ENCODE data around the gene BPIFA3.
A peak's percentile ranks its signal among the peaks of the same experiment; 100 is the strongest.

Gene BPIFA3

DNA sequence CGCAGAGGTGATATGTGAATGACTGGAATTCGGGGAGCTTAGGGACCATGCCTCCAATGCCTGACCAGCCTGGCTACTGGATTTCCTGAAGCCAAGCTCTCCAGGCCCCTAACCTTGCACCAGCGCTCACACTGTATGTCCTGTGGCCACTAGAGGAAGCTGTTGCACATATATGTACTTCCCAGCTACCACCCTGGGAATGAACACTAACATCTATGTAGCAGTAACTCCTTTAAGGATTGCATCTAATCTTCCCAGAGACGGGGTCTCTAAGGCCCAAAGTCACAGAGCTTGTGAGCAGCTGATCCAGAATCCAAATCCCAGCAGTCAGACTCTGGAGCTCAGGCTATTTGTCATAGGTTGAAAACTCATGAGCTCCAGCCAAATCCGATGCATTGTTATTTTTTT lies 45.5 kb downstream of the BPIFA3 start:
- no peak overlapping the region for H3K4me3 ChIP-seq (ENCODE audit: low read depth, low read length)
- H3K79me2 ChIP-seq = no peaks in the 10 kb centered on the region
- H3K27me3 ChIP-seq (ENCODE audit: control insufficient read depth, insufficient read depth, low read length) = no peaks in the 10 kb centered on the region
- TF ChIP-seq, protein P1, sequence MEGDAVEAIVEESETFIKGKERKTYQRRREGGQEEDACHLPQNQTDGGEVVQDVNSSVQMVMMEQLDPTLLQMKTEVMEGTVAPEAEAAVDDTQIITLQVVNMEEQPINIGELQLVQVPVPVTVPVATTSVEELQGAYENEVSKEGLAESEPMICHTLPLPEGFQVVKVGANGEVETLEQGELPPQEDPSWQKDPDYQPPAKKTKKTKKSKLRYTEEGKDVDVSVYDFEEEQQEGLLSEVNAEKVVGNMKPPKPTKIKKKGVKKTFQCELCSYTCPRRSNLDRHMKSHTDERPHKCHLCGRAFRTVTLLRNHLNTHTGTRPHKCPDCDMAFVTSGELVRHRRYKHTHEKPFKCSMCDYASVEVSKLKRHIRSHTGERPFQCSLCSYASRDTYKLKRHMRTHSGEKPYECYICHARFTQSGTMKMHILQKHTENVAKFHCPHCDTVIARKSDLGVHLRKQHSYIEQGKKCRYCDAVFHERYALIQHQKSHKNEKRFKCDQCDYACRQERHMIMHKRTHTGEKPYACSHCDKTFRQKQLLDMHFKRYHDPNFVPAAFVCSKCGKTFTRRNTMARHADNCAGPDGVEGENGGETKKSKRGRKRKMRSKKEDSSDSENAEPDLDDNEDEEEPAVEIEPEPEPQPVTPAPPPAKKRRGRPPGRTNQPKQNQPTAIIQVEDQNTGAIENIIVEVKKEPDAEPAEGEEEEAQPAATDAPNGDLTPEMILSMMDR (IDR thresholded peaks at IDR 0.05) = peak; percentile 91
- H3K9ac ChIP-seq = no peak overlapping the region
- no peaks in the 10 kb centered on the region for H3K36me3 ChIP-seq (ENCODE audit: control insufficient read depth, insufficient read depth, low read length)
- H2AFZ ChIP-seq = peak overlapping the region; percentile 30
- H3K4me2 ChIP-seq (ENCODE audit: low read length) = no peak overlapping the region
- peaks cover 7% of the 10 kb centered on the region for H3K4me1 ChIP-seq
- H3K27ac ChIP-seq = no peak overlapping the region
- H3K9me3 ChIP-seq (ENCODE audit: control insufficient read depth, low read length) = no peaks in the 10 kb centered on the region

DNA sequence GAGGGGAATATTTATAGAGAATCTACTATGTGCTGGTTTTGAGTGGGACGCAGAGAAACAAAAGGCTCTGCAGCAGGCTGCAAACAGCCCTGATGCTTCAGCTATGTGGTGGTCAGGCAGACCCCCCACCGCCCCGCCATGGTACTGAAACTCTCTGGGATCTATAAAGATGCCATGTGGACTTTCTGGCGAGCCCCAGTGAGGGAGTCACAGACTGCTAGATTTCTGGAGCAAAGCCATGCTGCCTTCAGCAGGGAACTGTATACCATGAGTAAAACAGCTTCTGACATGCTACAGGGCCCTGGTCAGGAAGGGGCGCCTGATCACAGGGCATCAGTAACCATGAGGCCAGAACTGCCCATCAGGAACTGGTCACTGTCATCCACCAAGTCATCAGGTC lies 46.6 kb downstream of the BPIFA3 start:
- no peak overlapping the region for H3K27ac ChIP-seq
- H3K4me2 ChIP-seq (ENCODE audit: low read length) = no peak overlapping the region
- H3K9ac ChIP-seq = no peak overlapping the region

DNA sequence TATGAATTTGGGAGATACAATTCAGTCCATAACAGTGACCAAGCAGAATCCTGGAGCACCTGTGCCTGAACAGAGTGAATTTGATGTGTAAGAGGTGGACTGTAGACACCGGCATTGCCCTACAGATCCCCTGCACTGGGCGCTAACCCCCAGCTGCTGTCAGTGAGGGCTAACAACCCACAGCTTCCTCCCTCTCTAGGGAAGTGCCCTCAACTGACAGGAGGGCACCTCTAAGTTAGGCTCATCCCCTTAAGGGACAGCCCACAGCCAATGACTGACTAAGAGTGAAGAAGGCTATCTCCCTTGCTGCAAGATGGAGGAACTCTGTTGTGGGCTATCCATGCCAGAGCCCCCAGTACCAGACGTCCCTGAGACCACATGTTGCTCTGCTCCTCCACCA lies 50.5 kb downstream of the BPIFA3 start:
- Histone ChIP-seq H3K27me3 (ENCODE audit: control insufficient read depth, insufficient read depth, low read length) (no peaks in the 10 kb centered on the region), H3K9ac (no peak overlapping the region), H3K4me1 (peaks cover 4% of the 10 kb centered on the region), H3K4me3 (ENCODE audit: low read depth, low read length) (no peak overlapping the region), H2AFZ (no peak overlapping the region), H3K79me2 (no peaks in the 10 kb centered on the region), H3K27ac (no peak overlapping the region), H3K36me3 (ENCODE audit: control insufficient read depth, insufficient read depth, low read length) (no peaks in the 10 kb centered on the region), H3K4me2 (ENCODE audit: low read length) (no peak overlapping the region), H3K9me3 (ENCODE audit: control insufficient read depth, low read length) (no peaks in the 10 kb centered on the region)
- TF ChIP-seq, protein P1 (IDR thresholded peaks at IDR 0.05) = no peak

More for the DNA sequence above, 46.6 kb downstream of the BPIFA3 start:
- Histone ChIP-seq H3K36me3 (ENCODE audit: control insufficient read depth, insufficient read depth, low read length) (no peaks in the 10 kb centered on the region), H3K4me3 (ENCODE audit: low read depth, low read length) (no peak overlapping the region), H3K9me3 (ENCODE audit: control insufficient read depth, low read length) (no peaks in the 10 kb centered on the region), H3K4me1 (peaks cover 7% of the 10 kb centered on the region), H3K79me2 (no peaks in the 10 kb centered on the region), H2AFZ (no peak overlapping the region), H3K27me3 (ENCODE audit: control insufficient read depth, insufficient read depth, low read length) (no peaks in the 10 kb centered on the region)
- TF ChIP-seq, protein P1 (IDR thresholded peaks at IDR 0.05) = no peak

DNA sequence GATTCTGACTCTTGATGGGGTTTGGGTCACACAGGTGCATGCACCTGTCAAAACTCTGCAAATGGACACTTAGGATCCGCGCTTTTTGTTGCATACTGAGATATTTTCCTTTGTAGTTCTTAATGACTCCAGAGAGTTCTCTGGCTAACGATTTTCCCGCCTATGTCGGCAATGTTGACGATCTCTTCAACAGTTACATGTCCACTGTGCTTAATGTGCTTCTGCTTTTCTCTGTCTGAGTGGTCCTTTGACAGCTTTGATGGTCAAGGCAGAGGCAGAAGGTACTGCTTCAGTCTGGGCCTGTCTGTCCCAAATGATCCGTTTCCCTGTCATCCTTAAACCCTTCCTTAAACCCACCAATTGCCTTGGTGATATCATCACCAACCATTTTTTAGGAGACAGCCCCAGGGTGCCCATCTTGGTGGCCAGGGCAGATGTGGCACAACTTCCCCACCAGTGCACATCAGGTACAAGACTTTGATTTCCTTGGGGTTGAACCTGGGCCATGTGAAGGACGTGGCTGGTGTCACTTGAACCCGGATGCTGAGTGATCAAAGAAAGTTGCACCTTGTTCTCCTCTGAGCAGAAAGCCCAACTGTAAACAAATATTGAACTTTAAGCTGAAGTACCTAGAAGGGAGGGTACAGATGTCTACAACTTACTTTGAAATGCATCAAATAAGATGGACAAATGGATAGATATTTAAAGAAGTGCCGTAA lies 55.2 kb downstream of the BPIFA3 start:
- H3K27me3 ChIP-seq (ENCODE audit: control insufficient read depth, insufficient read depth, low read length) = no peaks in the 10 kb centered on the region
- H3K9me3 ChIP-seq (ENCODE audit: control insufficient read depth, low read length) = no peaks in the 10 kb centered on the region
- TF ChIP-seq, protein P1 (IDR thresholded peaks at IDR 0.05) = no peak
- H3K4me3 ChIP-seq (ENCODE audit: low read depth, low read length) = no peak overlapping the region
- no peak overlapping the region for H2AFZ ChIP-seq
- H3K4me2 ChIP-seq (ENCODE audit: low read length) = no peak overlapping the region
- peaks cover 17% of the 10 kb centered on the region for H3K4me1 ChIP-seq
- no peaks in the 10 kb centered on the region for H3K79me2 ChIP-seq
- no peaks in the 10 kb centered on the region for H3K36me3 ChIP-seq (ENCODE audit: control insufficient read depth, insufficient read depth, low read length)
- H3K27ac ChIP-seq = no peak overlapping the region
- no peak overlapping the region for H3K9ac ChIP-seq
